Stimulated activated CD4-positive, alpha-beta T cell treated with anti-CD3 and anti-CD28 coated beads, Interleukin-2, amount 100 ng/mL, for 4 hours (primary cell): ENCODE measurements around the gene C2.

ENCODE experiments used
- DNase-seq: peaks from one replicate; pipeline ENCODE4 v3.0.0-alpha.2; 2020; ENCODE audit warnings: low read depth

The C2 gene

GRCh38 chr6:31927242-31927862 lies at the start of gene C2:
TSS of gene C2 (plus strand) at chr6:31927717. CDS start at chr6:31927753, 36 bp downstream.
- no peak for DNase-seq

GRCh38 chr6:31878222-31878621 lies 49.3 kb upstream of the C2 start:
- DNase-seq, result no peak

GRCh38 chr6:31878726-31879125 lies 48.8 kb upstream of the C2 start, which contains the start of gene SLC44A4:
TSS of gene SLC44A4 (minus strand) at chr6:31878997. CDS start at chr6:31878980, 17 bp downstream.
- no peak for DNase-seq

GRCh38 chr6:31879143-31879542 lies 48.4 kb upstream of the C2 start:
- DNase-seq, result no peak

- DNase-seq, result no peak
Measured at GRCh38 chr6:31879901-31880300, 47.6 kb upstream of the C2 start.

DNA sequence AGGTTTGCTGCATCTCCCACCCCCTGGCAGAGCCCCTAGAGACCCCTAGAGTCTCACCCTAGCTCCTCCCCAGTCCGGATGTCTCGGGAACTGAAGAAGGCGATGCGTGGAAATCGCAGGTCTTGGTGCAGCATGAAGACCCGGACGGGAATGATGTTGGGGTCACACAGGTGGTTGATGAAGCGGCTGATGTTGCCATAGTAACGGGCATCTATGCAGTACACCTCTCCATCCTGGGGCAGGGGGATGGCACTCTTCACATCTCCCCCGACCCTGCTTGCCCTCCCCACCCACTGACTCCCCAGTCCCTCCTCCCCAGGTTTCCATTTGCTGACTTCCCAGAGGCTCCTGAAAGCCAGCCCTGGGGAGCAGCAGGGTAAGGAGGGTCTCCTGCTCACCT lies 46.9 kb upstream of the C2 start:
- no peak for DNase-seq

DNA sequence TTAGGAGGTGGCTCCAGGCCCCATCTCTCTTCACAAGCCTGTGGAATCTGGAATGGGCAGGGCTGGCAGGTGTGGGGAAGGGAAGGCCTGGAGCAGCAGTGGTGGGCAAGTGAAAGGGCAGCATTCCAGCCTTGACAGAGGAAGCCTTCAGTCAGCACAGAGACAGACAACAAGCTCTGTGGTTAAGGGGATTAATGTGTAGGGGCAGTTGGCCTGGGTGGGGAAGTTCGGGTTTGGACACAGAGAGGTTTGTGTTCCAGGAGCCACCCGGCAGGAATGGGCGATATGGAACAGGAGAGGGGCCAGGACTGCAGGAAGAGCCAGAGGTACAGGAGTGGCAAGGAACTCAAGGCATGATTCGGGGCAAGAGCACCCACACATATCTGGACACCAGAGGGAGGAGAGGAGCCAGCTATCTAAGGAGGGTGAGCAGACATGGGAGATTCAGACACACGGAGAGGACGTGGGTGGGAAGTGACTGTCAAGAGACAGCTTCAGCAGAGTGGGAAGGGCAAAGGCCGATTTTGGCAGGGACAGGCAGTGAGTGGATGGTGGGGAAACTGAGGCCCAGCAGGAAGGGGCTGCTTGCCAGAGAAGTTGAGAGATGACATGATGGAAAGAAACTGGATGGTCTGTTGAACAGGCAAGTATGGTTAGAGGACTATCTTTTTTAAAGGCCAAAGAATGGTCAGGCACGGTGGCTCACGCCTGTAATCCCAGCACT lies 46.2 kb upstream of the C2 start:
- DNase-seq, result no peak

- DNase-seq, result no peak
Measured at GRCh38 chr6:31882344-31882743, 45.2 kb upstream of the C2 start.

DNA sequence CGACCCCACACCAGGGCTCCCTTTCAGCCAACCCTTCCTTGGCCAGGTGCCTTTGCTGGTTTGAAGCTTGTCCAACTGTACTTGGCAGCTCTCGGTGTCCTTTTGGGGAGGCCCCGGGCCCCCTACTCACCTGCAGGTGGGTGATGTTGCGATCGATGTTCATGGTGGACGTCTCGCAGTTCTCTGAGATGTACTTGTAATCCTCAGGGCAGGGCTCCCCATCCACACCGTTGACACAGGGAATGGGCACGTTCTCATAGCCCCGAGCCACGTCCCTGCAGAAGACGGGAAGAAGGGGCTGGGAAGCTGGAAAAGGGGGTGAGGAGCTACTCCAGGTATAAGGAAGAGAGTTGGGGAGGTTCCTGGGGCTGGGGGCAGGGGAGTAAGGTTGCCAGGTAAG lies 43.8 kb upstream of the C2 start:
- DNase-seq, result no peak

GRCh38 chr6:31884528-31885035 lies 42.9 kb upstream of the C2 start:
- no peak for DNase-seq

DNA sequence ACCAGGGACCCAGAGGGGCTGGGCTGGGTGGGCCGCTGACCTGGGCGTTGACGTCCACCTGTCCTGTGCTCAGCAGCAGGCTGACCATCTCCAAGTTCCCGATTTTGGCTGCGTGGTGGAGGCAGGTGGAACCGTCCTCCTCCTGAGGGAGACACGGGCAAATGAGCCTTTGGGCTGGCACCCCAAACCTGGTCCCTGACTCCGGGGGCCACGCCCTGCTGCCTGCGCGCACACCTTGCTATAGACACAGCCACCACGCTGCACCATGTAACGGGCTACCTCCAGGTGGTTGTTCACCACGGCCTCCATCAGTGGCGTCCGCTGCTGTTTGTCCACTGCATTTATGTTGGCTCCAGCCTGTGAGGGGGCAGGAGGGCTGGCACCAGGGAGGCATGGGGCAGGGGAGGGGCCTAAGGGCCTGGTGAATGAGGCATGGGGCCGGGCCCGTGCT lies 41.0 kb upstream of the C2 start:
- DNase-seq, result no peak

GRCh38 chr6:31887173-31888007 lies 40.1 kb upstream of the C2 start:
- DNase-seq, result no peak

DNA sequence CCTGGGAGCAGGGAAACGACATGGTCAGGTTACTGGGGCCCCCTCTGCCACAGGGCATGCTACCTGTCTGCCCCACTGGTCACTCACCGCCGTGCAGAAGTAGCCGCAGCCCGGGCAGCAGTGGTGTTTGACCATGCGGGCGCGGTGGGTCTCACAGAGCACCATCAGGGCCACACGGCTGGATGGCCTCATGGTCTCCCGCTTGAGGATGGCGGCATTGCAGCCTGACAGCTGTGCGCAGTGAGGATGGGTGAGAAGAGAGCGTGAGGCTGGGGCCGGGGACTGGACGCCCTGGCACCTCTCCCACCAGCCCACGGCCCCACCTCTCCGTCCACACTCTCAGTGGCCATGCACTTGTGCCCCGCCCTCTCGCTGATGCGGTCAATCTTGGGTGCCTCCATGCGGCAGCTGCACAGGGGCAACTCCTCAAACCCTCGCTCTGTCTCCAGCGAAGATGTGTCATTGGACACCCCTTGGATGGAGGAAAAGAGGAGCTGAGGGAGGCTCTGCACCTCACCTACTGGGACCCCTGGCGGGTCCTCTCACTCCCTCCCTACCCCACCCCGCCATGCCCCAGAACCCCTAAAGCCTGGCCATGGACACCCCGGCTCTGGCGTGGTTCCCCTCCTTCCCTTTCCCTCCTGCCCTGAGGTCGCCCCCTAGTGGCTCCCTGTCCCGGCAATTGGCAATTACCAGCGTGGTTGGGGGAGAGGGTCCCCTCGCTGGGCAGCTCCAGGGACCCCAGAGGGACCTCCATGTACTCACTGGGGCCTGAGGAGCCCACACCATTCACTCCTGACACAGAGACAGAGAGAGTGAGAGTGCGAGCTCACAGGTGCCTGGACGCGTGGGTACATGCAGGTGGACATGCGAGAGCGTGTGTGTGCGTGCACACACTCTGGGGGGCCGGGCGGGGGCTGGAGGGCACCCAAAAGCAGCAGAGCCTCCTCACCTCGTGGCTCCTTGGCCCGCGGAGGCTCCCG lies 39.0 kb upstream of the C2 start:
- DNase-seq, result no peak

DNA sequence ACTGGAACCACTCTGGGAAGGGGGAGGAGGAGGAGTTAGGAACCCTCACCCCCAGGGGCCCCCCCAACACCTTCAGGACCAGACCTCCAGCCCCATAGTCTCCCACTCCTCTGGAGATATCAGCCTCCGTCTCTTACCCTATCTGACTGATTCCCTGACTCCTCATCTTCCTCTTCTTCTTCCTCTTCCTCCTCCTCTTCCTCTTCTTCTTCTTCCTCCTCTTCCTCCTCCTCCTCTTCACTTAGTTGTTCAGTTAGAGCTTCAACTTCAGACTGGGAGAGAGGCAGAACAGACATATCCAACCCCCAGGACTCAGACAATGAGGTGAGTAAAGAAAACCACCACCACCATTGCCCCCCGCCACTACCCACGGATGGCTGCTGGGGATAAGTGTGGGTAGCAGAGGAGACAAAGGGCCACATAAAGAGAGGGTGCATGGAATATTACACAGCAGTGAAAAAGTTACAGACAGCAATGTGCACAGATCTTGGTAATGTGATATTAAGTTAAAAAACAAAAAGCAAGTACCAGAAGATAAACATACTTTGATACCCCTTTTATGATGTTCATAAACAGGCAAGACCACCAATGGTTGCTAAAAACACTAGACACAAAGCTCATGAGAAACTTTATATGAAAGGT lies 38.1 kb upstream of the C2 start:
- DNase-seq, result no peak

GRCh38 chr6:31892821-31893220 lies 34.7 kb upstream of the C2 start:
- DNase-seq, result no peak

- DNase-seq, result no peak
Measured at GRCh38 chr6:31896493-31896855, 31.0 kb upstream of the C2 start.

DNA sequence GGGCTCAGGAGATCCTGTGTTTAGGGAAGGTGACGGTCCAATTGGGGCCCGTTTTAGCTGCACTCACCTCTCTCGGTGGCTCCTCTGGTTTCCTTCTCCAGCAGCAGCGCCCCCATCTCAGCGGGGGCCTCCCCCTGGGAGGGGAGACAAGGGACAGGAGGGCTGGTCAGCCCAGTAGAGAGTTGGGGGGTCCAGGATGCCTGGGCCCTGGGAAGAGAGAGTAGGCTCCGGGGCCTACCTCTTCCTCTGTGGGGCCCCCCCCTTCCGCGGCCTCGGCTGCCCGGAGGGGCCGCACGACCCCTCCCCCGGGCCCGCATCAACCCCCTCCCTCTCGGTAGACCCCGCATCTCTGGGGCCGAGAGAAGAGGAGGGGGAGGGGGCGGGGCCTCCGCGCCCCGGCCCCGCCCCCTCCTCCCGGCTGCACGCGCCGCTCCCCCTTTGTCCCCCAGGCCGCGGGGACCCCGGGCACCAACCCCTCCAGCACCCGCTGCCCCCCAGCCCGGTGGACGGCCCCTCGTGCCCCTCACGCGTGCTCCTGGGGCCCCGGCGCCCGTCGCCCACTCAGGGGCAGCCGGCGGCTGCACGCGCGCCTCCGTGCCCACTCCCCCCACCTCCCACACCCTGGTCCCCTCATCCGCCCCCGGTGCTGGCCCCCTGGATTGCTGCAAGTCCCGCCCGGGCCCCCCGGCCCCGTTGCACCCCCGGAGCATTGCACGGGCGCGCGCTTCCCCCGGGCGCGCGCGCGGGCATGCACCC lies 30.5 kb upstream of the C2 start:
- no peak for DNase-seq

GRCh38 chr6:31897612-31898382 lies 29.7 kb upstream of the C2 start, which contains the start of gene EHMT2:
TSS of gene EHMT2 (minus strand) at chr6:31897698. CDS start at chr6:31897677, 21 bp downstream.
- peak; percentile 77 for DNase-seq

DNA sequence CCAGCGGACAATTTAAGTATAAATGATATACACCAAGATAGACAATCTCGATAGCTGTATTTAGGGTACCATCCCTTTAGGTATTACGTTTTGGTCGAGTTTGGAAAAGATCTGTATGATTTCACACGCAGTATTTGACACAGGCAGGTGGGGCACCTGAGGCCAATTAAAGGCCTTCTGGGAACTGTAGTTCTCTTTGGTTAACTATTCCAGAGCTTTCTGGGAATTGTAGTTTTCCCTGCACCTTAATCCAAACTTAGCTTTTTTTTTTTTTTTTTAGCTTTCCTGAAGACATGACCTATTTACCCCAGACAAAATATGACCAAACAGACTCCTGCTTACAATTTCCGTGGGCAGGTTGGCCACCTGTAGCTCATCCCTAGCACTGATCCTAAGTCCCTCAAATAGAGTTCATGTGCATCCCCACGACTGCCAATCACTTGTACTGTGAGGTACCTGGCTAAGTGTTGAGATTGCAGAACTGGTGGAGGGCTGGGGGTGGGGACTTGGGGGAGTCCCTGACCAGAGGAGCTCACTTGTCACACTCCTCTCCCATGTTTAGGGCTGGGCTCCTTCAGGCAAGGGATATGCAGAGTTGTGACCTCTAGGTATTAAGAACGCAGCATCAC lies 29.0 kb upstream of the C2 start:
- DNase-seq, result no peak
